ENCODE data around the gene ALG12. TPM values are rescaled to one million over a fixed set of nuclear protein-coding genes. Genes with fewer than 3 reads are reported as not detected.

Gene ALG12
- total RNA-seq, 1 experiment from 2014 or later = 18.2 TPM

DNA sequence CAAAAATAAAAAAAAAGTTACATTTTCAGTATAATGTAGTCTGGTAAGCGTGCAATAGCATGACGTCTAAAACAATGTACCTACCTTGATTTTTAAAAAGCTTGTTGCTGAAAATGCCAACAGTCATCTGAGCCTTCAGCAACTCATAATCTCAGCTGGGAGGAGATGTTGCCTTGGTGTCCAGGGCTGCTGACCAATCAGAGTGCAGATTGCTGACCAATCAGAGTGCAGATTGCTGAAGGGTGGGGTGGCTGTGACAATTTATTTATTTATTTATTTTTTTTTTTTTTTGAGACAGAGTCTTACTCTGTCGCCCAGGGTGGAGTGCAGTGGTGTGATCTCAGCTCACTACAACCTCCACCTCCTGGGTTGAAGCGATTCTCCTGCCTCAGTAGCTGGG, 46.8 kb downstream of the ALG12 start:
- Mint-ChIP-seq H3K9me3 (ENCODE audit: unreplicated experiment) (peaks cover 10% of the 10 kb centered on the region), H3K27me3 (ENCODE audit: insufficient read depth, unreplicated experiment) (no peaks in the 10 kb centered on the region), H3K4me1 (ENCODE audit: insufficient read depth, unreplicated experiment) (no peaks in the 10 kb centered on the region), H3K4me3 (ENCODE audit: unreplicated experiment) (no peak overlapping the region), H3K27ac (ENCODE audit: low read depth, unreplicated experiment) (no peak overlapping the region), H3K36me3 (ENCODE audit: insufficient read depth, unreplicated experiment) (peaks cover 43% of the 10 kb centered on the region)
- CTCF ChIA-PET = interaction anchor here (1.9 kb wide), 1 partner anchor 104 kb away, joined by 6 read pairs; no protein-coding TSS in a partner anchor
- DNase-seq (ENCODE audit: unreplicated experiment) = no peak
- BruUV-seq (replicated peaks) = no TSS peak
- POLR2A ChIA-PET = interaction anchor here (1.6 kb wide), 1 partner anchor 16 kb away, joined by 4 read pairs; no protein-coding TSS in a partner anchor
- intact Hi-C loops (cut with micrococcal nuclease) = no loop called here
- TF ChIP-seq, protein P1, sequence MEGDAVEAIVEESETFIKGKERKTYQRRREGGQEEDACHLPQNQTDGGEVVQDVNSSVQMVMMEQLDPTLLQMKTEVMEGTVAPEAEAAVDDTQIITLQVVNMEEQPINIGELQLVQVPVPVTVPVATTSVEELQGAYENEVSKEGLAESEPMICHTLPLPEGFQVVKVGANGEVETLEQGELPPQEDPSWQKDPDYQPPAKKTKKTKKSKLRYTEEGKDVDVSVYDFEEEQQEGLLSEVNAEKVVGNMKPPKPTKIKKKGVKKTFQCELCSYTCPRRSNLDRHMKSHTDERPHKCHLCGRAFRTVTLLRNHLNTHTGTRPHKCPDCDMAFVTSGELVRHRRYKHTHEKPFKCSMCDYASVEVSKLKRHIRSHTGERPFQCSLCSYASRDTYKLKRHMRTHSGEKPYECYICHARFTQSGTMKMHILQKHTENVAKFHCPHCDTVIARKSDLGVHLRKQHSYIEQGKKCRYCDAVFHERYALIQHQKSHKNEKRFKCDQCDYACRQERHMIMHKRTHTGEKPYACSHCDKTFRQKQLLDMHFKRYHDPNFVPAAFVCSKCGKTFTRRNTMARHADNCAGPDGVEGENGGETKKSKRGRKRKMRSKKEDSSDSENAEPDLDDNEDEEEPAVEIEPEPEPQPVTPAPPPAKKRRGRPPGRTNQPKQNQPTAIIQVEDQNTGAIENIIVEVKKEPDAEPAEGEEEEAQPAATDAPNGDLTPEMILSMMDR (IDR thresholded peaks at IDR 0.05; ENCODE audit: unreplicated experiment) = no peak

DNA sequence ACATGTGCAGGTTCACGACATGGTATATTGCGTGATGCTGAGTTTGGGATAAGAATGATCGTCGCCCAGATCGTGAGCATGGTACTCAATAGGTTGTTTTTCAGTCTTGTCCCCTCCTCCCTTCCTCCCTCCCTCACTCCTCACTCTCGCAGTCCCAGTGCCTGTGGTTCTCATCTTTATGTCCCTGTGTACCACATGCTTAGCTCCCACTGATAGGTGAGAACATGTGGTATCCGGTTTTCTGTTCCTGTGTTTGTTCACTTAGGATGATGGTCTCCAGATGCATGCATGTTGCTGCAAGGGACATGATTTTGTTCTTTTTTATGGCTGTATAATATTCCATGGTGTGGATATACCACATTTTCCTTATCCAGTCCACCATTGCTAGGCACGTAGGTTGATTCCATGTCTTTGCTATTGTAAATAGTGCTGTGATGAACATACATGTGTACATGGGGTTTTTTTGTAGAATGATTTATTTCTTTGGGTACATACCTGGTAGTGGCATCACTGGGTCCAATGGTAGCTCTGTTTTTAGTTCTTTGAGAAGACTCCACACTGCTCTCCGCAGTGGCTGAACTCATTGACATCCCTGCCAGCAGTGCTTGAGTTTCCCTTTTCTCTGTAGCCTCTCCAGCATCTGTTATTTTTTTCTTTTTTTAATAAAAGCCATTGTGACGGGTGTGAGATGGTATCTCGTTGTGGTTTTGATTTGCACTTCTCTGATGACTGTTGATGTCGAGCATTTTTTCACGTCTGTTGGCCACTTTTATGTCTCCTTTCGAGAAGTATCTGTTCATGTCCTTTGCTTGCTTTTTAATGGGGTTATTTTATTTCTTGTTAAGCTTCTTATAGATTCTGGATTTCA, 48.2 kb downstream of the ALG12 start:
- Mint-ChIP-seq H3K27me3 (ENCODE audit: insufficient read depth, unreplicated experiment) (no peaks in the 10 kb centered on the region), H3K4me1 (ENCODE audit: insufficient read depth, unreplicated experiment) (no peaks in the 10 kb centered on the region), H3K27ac (ENCODE audit: low read depth, unreplicated experiment) (no peak overlapping the region), H3K9me3 (ENCODE audit: unreplicated experiment) (peaks cover 21% of the 10 kb centered on the region), H3K36me3 (ENCODE audit: insufficient read depth, unreplicated experiment) (peaks cover 50% of the 10 kb centered on the region), H3K4me3 (ENCODE audit: unreplicated experiment) (no peak overlapping the region)
- intact Hi-C loops (cut with micrococcal nuclease) = no loop called here
- no TSS peak for BruUV-seq (replicated peaks)
- DNase-seq (ENCODE audit: unreplicated experiment) = no peak
- TF ChIP-seq, protein P1 (IDR thresholded peaks at IDR 0.05; ENCODE audit: unreplicated experiment) = no peak
- ChIA-PET CTCF (interaction anchor here (1.7 to 1.9 kb wide), 2 partner anchors 12 to 103 kb away, joined by 4 to 6 read pairs; no protein-coding TSS in a partner anchor), POLR2A (interaction anchor here (1.6 kb wide), 1 partner anchor 14 kb away, joined by 4 read pairs; no protein-coding TSS in a partner anchor)

DNA sequence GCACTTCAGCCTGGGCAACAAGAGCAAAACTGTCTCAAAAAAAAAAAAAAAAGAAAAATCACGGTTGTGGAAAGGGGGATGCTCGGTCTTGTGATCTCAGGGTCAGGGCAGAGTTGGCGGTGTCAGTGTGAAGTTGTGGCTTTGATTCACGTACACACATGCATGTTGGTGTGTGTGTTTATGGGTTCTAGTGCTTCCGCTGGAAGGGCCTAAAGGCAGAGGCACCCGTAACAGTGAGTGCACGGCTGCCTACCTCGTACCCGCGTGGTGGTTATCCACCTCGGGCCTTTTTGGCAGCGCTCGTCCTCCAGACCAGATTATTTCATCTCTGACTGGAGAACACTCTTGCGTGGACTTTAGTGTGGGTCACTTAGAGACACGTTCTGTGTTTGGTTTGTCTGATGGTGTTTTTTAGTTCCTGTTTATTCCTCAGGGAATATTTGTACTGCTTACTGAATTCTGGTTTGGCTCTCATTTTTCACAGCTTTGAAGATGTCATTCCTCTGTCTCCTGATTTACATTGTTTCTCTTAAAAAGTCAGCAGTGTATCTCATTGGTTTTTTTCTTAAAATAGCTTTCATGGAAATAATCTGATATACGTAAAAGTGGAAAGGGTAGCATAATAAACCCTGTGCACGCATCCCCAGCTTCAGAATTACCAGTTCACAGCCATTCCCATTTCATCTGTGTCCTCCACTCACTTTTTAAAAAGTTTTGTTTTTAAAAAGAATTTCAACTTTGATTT, 49.0 kb downstream of the ALG12 start:
- H3K9me3 Mint-ChIP-seq (ENCODE audit: unreplicated experiment) = peaks cover 21% of the 10 kb centered on the region
- DNase-seq (ENCODE audit: unreplicated experiment) = no peak
- H3K27ac Mint-ChIP-seq (ENCODE audit: low read depth, unreplicated experiment) = no peak overlapping the region
- H3K27me3 Mint-ChIP-seq (ENCODE audit: insufficient read depth, unreplicated experiment) = no peaks in the 10 kb centered on the region
- BruUV-seq (replicated peaks) = no TSS peak
- TF ChIP-seq, protein P1 (IDR thresholded peaks at IDR 0.05; ENCODE audit: unreplicated experiment) = no peak
- H3K36me3 Mint-ChIP-seq (ENCODE audit: insufficient read depth, unreplicated experiment) = peaks cover 45% of the 10 kb centered on the region
- CTCF ChIA-PET = interaction anchor here (1.7 kb wide), 1 partner anchor 13 kb away, joined by 4 read pairs; no protein-coding TSS in a partner anchor
- H3K4me3 Mint-ChIP-seq (ENCODE audit: unreplicated experiment) = no peak overlapping the region
- no peaks in the 10 kb centered on the region for H3K4me1 Mint-ChIP-seq (ENCODE audit: insufficient read depth, unreplicated experiment)
- intact Hi-C loops (cut with micrococcal nuclease) = no loop called here
- POLR2A ChIA-PET = no interaction called here

All from MCF 10A (cell line).